GM13977 (cell line): ENCODE data around the gene SAMD1.

ENCODE experiments used
- DNase-seq: peaks from one replicate; pipeline ENCODE4 v3.0.0; 2012; ENCODE audit warnings: low spot score
- in situ Hi-C: fragments of 300-500 bp; cut with MboI; formaldehyde crosslinking; loops from one replicate; pipeline ENCODE4 v1.12.0; 2022; ENCODE audit warnings: low sequenced_read_pairs, low pct_unique_long_range_greater_than_20kb, mixed read lengths, inconsistent platforms; ENCODE audit not compliant: unreplicated experiment
- TF ChIP-seq, protein P1 (sequence below): IDR thresholded peaks from 2 replicates; pipeline ENCODE4 v1.5.1; 2012; ENCODE audit warnings: mild to moderate bottlenecking, control low read depth; ENCODE audit not compliant: insufficient read depth; ENCODE audit errors: extremely low read depth, missing control alignments

SAMD1 gene

GRCh38 chr19:14127929-14128509 is 37.5 kb upstream of the SAMD1 start:
- TF ChIP-seq, protein P1, sequence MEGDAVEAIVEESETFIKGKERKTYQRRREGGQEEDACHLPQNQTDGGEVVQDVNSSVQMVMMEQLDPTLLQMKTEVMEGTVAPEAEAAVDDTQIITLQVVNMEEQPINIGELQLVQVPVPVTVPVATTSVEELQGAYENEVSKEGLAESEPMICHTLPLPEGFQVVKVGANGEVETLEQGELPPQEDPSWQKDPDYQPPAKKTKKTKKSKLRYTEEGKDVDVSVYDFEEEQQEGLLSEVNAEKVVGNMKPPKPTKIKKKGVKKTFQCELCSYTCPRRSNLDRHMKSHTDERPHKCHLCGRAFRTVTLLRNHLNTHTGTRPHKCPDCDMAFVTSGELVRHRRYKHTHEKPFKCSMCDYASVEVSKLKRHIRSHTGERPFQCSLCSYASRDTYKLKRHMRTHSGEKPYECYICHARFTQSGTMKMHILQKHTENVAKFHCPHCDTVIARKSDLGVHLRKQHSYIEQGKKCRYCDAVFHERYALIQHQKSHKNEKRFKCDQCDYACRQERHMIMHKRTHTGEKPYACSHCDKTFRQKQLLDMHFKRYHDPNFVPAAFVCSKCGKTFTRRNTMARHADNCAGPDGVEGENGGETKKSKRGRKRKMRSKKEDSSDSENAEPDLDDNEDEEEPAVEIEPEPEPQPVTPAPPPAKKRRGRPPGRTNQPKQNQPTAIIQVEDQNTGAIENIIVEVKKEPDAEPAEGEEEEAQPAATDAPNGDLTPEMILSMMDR = no peak
- in situ Hi-C loops = no loop called here
- no peak for DNase-seq

DNA sequence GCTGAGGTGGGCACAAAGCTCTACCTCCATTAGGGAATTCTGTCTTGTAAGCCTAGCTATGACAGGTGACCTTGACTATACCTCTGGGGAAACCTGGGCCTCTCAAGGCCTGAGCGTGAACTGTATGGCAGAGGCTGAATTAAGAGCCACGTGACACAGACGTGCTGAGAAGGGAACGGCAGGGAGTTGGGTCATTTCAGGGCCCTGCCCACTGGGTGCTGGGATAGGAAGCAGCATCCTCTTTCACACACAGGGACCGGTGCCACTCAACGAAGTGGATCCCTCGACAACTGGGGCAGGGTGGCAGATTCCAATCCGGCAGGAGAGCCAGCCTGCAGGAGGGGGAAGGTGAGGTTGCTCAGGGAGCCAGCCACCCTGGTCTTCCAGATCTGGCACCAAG is 36.6 kb upstream of the SAMD1 start:
- no peak for DNase-seq
- TF ChIP-seq, protein P1 = no peak
- in situ Hi-C loops = no loop called here

DNA sequence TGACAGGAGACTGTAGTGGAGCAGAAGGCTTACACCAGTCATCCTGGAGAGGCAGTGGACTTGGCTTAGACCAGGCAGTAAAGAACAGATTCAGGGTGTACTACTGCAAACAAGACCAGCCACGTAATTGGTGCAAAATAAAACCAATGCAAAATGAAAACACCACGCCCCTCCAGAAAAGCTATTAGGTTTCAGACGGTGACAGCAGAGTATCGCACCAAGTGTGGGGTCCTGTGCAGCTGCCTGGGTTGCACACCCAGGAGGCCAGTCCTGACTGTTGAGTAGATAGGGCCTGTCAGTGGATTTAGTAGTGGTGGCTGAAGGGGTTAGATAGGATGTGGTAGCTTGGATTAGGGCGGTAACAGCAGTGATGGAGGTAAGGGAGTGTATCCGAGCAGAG is 32.4 kb upstream of the SAMD1 start:
- in situ Hi-C loops = no loop called here
- TF ChIP-seq, protein P1 = no peak
- no peak for DNase-seq

GRCh38 chr19:14120497-14120780 is 29.9 kb upstream of the SAMD1 start:
- no peak for DNase-seq
- TF ChIP-seq, protein P1 = no peak
- in situ Hi-C loops = no loop called here

DNA sequence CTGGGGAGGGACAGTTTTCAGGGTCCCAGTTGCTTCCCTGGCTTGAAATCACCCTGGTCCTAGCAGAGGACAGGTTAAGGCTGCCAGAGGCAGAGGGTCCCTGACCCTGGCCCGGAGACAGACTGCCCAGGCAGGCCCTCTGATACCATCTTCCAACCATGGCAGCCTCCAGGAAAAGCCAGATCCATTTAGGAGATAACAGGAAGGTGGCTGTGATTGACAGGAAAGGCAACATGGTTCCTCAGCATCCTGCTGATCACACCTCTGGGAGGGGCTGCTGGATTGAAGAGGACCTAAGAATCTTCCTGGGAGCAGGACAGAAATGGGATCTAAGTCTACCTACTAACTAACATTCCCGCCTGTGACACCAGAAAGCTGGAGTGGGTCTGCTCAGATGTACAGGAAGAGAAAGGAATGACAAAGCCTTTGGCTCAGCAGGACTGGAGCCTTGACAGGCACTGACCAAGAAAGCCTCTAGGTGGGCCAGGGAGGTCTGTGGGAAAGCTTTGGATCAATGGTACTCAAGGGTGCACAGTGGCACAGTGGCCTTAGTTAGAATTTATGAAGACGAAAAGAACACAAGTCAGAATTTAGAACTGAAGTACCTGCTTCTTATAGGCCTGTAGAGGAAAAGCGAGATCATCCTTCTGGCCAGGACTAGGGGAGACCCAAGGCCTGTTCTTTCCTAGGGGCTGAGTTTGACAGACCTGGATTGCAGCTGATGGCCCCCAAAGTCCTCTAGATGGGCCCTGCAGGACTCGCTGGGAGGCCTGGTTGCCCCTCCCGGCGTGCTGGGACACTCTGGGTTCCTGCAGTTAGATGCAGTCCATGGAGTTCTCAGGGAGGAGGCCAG is 29.3 kb upstream of the SAMD1 start:
- TF ChIP-seq, protein P1 = no peak
- in situ Hi-C loops = no loop called here
- no peak for DNase-seq

DNA sequence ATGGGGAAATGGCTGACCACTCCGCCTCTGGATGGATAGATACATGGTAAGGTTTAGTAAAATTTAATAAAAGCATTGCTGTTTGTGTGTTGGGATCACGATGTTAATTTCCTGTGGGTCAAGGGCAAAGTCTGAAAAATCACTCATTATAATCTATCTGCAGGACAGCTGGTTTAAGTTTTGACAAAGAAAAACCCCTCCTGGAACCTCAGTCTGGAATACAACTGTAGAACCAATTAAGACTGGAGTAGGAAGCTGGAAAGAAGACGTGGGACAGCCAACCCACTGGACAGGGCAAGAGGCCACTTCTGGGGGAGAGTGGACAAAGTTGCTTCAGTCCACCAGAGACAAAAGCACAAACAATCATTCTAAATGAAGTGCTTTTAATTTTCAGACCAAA is 28.6 kb upstream of the SAMD1 start:
- TF ChIP-seq, protein P1 = no peak
- DNase-seq = no peak
- in situ Hi-C loops = no loop called here
